ENCODE measurements around the gene TATDN3. TPM values are rescaled to one million over a fixed set of nuclear protein-coding genes. Genes with fewer than 3 reads are reported as not detected.
"Not testable (repeated sequence)": the region's sequence is repeated elsewhere in the genome, so short reads cannot be mapped to it uniquely, and the experiment has no call there.

The TATDN3 gene
- total and polyA plus RNA-seq, 5 donors from 2014 or later = 20.6 to 28.7 (median 22.4) TPM

DNA sequence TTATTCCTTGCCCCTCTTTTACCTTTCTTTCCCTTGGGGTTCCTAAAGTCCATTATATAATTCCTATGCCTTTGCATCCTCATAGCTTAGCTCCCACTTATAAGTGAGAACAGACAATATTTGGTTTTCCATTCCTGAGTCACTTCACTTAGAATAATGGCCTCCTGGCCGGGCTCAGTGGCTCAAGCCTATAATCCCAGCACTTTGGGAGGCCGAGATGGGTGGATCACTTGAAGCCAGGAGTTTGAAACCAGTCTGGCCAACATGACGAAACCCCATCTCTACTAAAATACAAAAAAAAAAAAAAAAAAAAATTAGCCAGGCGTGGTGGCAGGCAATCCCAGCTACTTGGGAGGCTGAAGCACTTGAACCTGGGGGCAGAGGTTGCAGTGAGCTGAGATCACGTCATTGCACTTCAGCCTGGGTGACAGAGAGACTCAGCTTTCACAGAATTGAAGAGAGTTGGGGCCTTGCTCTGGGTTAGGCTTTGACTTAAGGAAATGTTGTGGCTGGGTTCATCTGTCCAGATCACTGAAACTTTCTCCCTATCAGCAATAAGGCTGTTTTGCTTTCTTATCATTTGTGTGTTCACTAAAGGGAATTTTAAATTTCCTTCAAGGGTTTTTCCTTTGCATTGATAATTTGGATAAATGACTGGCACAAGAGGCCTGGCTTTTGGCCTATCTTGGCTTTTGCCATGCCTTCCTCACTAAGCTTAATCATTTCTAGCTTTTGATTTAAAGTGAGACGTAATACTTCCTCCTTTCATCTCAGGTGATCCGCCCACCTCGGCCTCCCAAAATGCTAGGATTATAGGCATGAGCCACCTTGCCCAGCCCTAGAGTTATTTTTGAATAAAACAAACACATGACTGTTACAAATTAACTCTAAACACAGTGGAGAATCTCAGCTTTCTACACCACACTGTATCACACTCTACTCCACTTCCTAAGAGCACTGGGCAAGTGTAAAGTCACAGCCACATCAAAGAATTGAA, 41.8 kb downstream of the TATDN3 start:
- not testable (repeated sequence) for H3K4me3 Mint-ChIP-seq; DNase-seq; H3K9me3 ChIP-seq (ENCODE audit: control insufficient read depth in 2 of 2, low read length in 2 of 2); H3K27me3 Mint-ChIP-seq; H3K27me3 ChIP-seq (ENCODE audit: control insufficient read depth, insufficient read depth, low read length); H3K4me1 ChIP-seq (ENCODE audit: control insufficient read depth, insufficient read depth, low read length, poor library complexity, severe bottlenecking); H3K4me1 Mint-ChIP-seq; ATAC-seq (ENCODE audit: low read depth in 2 of 2); H3K9me3 Mint-ChIP-seq; H3K4me3 ChIP-seq (ENCODE audit: low read depth, low read length); H3K36me3 ChIP-seq (ENCODE audit: control insufficient read depth, insufficient read depth, low read length); H3K27ac ChIP-seq (ENCODE audit: insufficient read depth, low read length, poor library complexity, severe bottlenecking); H3K36me3 Mint-ChIP-seq
- H3K27ac Mint-ChIP-seq = peak overlapping the region; percentile 71 to 83 (median 79)

DNA sequence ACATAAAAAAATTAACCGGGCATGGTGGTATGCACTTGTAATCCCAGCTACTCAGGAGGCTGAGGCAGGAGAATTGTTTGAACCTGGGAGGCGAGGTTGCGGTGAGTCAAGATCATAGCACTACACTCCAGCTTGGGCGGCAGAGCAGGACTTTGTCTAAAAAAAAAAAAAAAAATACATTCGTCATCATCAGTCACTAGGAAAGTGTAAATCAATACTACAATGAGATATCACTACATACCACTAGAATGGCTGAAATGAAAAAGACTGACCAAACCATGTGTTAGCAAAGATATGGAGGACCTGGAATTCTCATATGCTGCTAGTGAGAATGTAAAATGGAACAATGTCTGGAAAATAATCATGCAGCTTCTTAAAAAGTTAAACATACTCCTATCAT, 46.5 kb downstream of the TATDN3 start:
- H3K36me3 Mint-ChIP-seq = no peaks in the 10 kb centered on the region
- ATAC-seq (ENCODE audit: low read depth in 2 of 2) = no peak
- H3K4me3 ChIP-seq (ENCODE audit: low read depth, low read length) = no peak overlapping the region

GRCh38 chr1:212844521-212844920, 52.8 kb downstream of the TATDN3 start:
- not testable (repeated sequence) for H3K9me3 ChIP-seq (ENCODE audit: control insufficient read depth in 2 of 2, low read length in 2 of 2); H3K4me1 ChIP-seq (ENCODE audit: control insufficient read depth, insufficient read depth, low read length, poor library complexity, severe bottlenecking); H3K4me3 Mint-ChIP-seq; H3K4me3 ChIP-seq (ENCODE audit: low read depth, low read length); H3K27ac Mint-ChIP-seq; H3K27me3 ChIP-seq (ENCODE audit: control insufficient read depth, insufficient read depth, low read length); H3K9me3 Mint-ChIP-seq; H3K36me3 Mint-ChIP-seq; DNase-seq; H3K4me1 Mint-ChIP-seq; H3K27me3 Mint-ChIP-seq; H3K27ac ChIP-seq (ENCODE audit: insufficient read depth, low read length, poor library complexity, severe bottlenecking); ATAC-seq (ENCODE audit: low read depth in 2 of 2); H3K36me3 ChIP-seq (ENCODE audit: control insufficient read depth, insufficient read depth, low read length)

More for the DNA sequence above, 46.5 kb downstream of the TATDN3 start:
- no peaks in the 10 kb centered on the region for H3K27me3 Mint-ChIP-seq
- Histone ChIP-seq H3K9me3 (ENCODE audit: control insufficient read depth in 2 of 2, low read length in 2 of 2) (no peaks in the 10 kb centered on the region), H3K27ac (ENCODE audit: insufficient read depth, low read length, poor library complexity, severe bottlenecking) (no peak overlapping the region), H3K27me3 (ENCODE audit: control insufficient read depth, insufficient read depth, low read length) (no peaks in the 10 kb centered on the region), H3K4me1 (ENCODE audit: control insufficient read depth, insufficient read depth, low read length, poor library complexity, severe bottlenecking) (no peaks in the 10 kb centered on the region), H3K36me3 (ENCODE audit: control insufficient read depth, insufficient read depth, low read length) (no peaks in the 10 kb centered on the region)
- DNase-seq = no peak
- peaks cover 0 to 7% (median 6%) of the 10 kb centered on the region in 4 donors for H3K4me1 Mint-ChIP-seq
- no peak overlapping the region for H3K27ac Mint-ChIP-seq
- peaks cover 0 to 2% (median 0%) of the 10 kb centered on the region in 7 donors for H3K9me3 Mint-ChIP-seq
- no peak overlapping the region for H3K4me3 Mint-ChIP-seq

- Mint-ChIP-seq H3K27me3 (no peaks in the 10 kb centered on the region), H3K36me3 (peaks cover 4% of the 10 kb centered on the region), H3K4me1 (peaks cover 0 to 2% (median 0%) of the 10 kb centered on the region in 4 donors), H3K4me3 (no peak within 1 kb of the TSS), H3K9me3 (peaks cover 0 to 4% (median 0%) of the 10 kb centered on the region in 7 donors), H3K27ac (no peak within 1 kb of the TSS)
- H3K27ac ChIP-seq (ENCODE audit: insufficient read depth, low read length, poor library complexity, severe bottlenecking) = no peak within 1 kb of the TSS
- no peak within 1 kb of the TSS for H3K4me3 ChIP-seq (ENCODE audit: low read depth, low read length)
- no peaks in the 10 kb centered on the region for H3K27me3 ChIP-seq (ENCODE audit: control insufficient read depth, insufficient read depth, low read length)
- H3K9me3 ChIP-seq (ENCODE audit: control insufficient read depth in 2 of 2, low read length in 2 of 2) = no peaks in the 10 kb centered on the region
- DNase-seq = no peak
- H3K4me1 ChIP-seq (ENCODE audit: control insufficient read depth, insufficient read depth, low read length, poor library complexity, severe bottlenecking) = no peaks in the 10 kb centered on the region
- no peak for ATAC-seq (ENCODE audit: low read depth in 2 of 2)
- H3K36me3 ChIP-seq (ENCODE audit: control insufficient read depth, insufficient read depth, low read length) = no peaks in the 10 kb centered on the region
Measured at GRCh38 chr1:212847549-212847948, 55.9 kb downstream of the TATDN3 start, which contains the start of gene SPATA45. SPATA45 (minus strand) TSS chr1:212847649; CDS start chr1:212836149, 11,500 bp downstream.

GRCh38 chr1:212852105-212852688, 60.5 kb downstream of the TATDN3 start:
- peaks cover 0 to 23% (median 12%) of the 10 kb centered on the region in 4 donors for H3K4me1 Mint-ChIP-seq
- Histone ChIP-seq H3K9me3 (ENCODE audit: control insufficient read depth in 2 of 2, low read length in 2 of 2) (no peaks in the 10 kb centered on the region), H3K27ac (ENCODE audit: insufficient read depth, low read length, poor library complexity, severe bottlenecking) (no peak overlapping the region), H3K36me3 (ENCODE audit: control insufficient read depth, insufficient read depth, low read length) (no peaks in the 10 kb centered on the region), H3K4me1 (ENCODE audit: control insufficient read depth, insufficient read depth, low read length, poor library complexity, severe bottlenecking) (peaks cover 6% of the 10 kb centered on the region), H3K4me3 (ENCODE audit: low read depth, low read length) (no peak overlapping the region), H3K27me3 (ENCODE audit: control insufficient read depth, insufficient read depth, low read length) (no peaks in the 10 kb centered on the region)
- H3K9me3 Mint-ChIP-seq = peaks cover 0 to 4% (median 0%) of the 10 kb centered on the region in 7 donors
- no peak for ATAC-seq (ENCODE audit: low read depth in 2 of 2)
- no peaks in the 10 kb centered on the region for H3K27me3 Mint-ChIP-seq
- H3K4me3 Mint-ChIP-seq = peak overlapping the region in 1 of 4 donors; percentile 32
- H3K36me3 Mint-ChIP-seq = peaks cover 13% of the 10 kb centered on the region
- H3K27ac Mint-ChIP-seq = no peak overlapping the region
- DNase-seq = no peak

DNA sequence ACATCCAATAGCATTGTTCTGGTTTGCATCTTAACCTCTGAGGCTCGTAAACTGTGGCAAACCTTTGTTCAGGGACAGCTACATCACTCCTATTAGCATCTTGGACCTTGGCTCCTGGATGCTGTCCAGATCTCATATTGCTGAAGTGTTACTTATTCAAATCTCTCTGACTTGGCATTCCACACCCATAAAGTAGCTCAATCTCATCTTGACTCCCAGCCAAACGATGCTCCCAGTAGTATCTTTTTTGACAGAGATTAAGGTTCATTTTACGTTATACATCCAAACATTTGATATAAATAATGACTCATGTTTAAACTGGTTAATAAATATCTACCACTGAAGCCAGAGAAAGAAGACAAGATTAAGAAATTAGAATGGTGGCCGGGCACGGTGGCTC, 62.0 kb downstream of the TATDN3 start:
- H3K4me3 Mint-ChIP-seq = peak overlapping the region in 2 of 4 donors; percentile 15 to 76
- no peak for DNase-seq
- Histone ChIP-seq H3K9me3 (ENCODE audit: control insufficient read depth in 2 of 2, low read length in 2 of 2) (no peaks in the 10 kb centered on the region), H3K4me3 (ENCODE audit: low read depth, low read length) (no peak overlapping the region), H3K27ac (ENCODE audit: insufficient read depth, low read length, poor library complexity, severe bottlenecking) (no peak overlapping the region), H3K27me3 (ENCODE audit: control insufficient read depth, insufficient read depth, low read length) (no peaks in the 10 kb centered on the region), H3K4me1 (ENCODE audit: control insufficient read depth, insufficient read depth, low read length, poor library complexity, severe bottlenecking) (peaks cover 10% of the 10 kb centered on the region), H3K36me3 (ENCODE audit: control insufficient read depth, insufficient read depth, low read length) (no peaks in the 10 kb centered on the region)
- H3K27me3 Mint-ChIP-seq = no peaks in the 10 kb centered on the region
- peak overlapping the region in 1 of 3 donors; percentile 38 for H3K27ac Mint-ChIP-seq
- H3K4me1 Mint-ChIP-seq = peaks cover 0 to 33% (median 17%) of the 10 kb centered on the region in 4 donors
- H3K9me3 Mint-ChIP-seq = peaks cover 0 to 4% (median 0%) of the 10 kb centered on the region in 7 donors
- ATAC-seq (ENCODE audit: low read depth in 2 of 2) = no peak
- peaks cover 13% of the 10 kb centered on the region for H3K36me3 Mint-ChIP-seq

DNA sequence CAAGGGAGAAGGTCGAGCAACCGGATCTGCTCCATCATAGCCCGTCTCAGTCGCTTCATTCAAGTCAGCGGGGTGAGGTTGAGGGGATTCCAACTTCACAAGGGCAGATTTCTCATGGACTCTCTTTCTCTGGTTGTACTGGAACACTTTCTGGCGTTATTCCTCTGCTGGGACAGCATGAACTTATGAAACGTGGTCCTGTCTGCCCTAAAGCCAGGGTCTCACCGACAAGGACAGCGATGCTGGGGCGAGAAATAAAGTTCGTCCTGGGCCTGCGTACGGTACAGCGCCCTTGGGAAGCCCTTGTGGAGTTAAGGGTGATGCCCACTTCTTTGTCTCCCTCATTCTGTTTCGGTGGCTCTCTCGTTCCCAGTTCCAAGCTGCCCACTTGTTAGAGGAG, 65.1 kb downstream of the TATDN3 start:
- Mint-ChIP-seq H3K36me3 (peaks cover 13% of the 10 kb centered on the region), H3K27ac (peak overlapping the region in 1 of 3 donors; percentile 9), H3K27me3 (no peaks in the 10 kb centered on the region), H3K9me3 (peaks cover 0 to 4% (median 0%) of the 10 kb centered on the region in 7 donors), H3K4me3 (peak overlapping the region in 2 of 4 donors; percentile 95 to 97), H3K4me1 (peaks cover 5 to 38% (median 21%) of the 10 kb centered on the region in 4 donors)
- H3K27me3 ChIP-seq (ENCODE audit: control insufficient read depth, insufficient read depth, low read length) = no peaks in the 10 kb centered on the region
- H3K4me1 ChIP-seq (ENCODE audit: control insufficient read depth, insufficient read depth, low read length, poor library complexity, severe bottlenecking) = peaks cover 35% of the 10 kb centered on the region
- H3K9me3 ChIP-seq (ENCODE audit: control insufficient read depth in 2 of 2, low read length in 2 of 2) = no peaks in the 10 kb centered on the region
- ATAC-seq (ENCODE audit: low read depth in 2 of 2) = no peak
- peak overlapping the region; percentile 93 for H3K4me3 ChIP-seq (ENCODE audit: low read depth, low read length)
- no peak for DNase-seq
- H3K27ac ChIP-seq (ENCODE audit: insufficient read depth, low read length, poor library complexity, severe bottlenecking) = no peak overlapping the region
- H3K36me3 ChIP-seq (ENCODE audit: control insufficient read depth, insufficient read depth, low read length) = no peaks in the 10 kb centered on the region
